ENCODE measurements around the gene IMMP1L. TPM values are rescaled to one million over a fixed set of nuclear protein-coding genes. Genes with fewer than 3 reads are reported as not detected.

Gene IMMP1L
- total RNA-seq, 2 donors from 2014 or later = 17.9 to 29.1 TPM

DNA sequence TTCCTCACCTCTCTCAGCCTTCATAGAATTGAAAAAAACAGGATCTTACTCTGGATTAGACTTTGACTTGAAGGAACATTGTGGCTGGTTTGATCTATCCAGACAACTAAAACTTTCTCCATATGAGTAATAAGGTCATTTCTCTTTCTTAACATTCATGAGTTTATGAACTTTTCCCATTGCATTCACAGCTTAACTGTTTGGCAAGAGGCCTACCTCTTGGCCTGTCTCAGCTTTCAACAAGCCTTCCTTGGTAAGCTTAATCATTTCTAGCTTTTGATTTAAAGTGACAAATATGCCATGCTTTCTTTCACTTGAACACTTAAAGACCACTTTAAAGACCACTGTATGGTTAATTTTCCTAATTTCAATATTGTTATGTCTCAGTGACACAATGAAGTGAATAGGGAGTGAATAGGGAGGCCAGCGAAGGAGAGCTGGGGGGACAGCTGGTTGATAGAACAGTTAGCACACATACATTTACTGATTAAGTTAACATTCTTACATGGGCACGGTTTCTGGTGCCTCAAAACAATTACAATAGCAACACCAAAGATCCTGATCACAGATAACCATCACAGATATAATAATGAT is 17.0 kb downstream of the IMMP1L start:
- no peak for DNase-seq
- Histone ChIP-seq H3K27ac (no peak overlapping the region), H3K9me3 (no peaks in the 10 kb centered on the region), H3K27me3 (no peaks in the 10 kb centered on the region), H3K36me3 (no peaks in the 10 kb centered on the region), H3K9ac (ENCODE audit: low read depth in 2 of 2, low read length in 2 of 2) (no peak overlapping the region), H3K4me1 (no peaks in the 10 kb centered on the region), H3K4me3 (no peak overlapping the region)
- intact Hi-C loops (cut with DNase I) = no loop called here
- TF ChIP-seq, protein P1, sequence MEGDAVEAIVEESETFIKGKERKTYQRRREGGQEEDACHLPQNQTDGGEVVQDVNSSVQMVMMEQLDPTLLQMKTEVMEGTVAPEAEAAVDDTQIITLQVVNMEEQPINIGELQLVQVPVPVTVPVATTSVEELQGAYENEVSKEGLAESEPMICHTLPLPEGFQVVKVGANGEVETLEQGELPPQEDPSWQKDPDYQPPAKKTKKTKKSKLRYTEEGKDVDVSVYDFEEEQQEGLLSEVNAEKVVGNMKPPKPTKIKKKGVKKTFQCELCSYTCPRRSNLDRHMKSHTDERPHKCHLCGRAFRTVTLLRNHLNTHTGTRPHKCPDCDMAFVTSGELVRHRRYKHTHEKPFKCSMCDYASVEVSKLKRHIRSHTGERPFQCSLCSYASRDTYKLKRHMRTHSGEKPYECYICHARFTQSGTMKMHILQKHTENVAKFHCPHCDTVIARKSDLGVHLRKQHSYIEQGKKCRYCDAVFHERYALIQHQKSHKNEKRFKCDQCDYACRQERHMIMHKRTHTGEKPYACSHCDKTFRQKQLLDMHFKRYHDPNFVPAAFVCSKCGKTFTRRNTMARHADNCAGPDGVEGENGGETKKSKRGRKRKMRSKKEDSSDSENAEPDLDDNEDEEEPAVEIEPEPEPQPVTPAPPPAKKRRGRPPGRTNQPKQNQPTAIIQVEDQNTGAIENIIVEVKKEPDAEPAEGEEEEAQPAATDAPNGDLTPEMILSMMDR (IDR thresholded peaks at IDR 0.05) = no peak

DNA sequence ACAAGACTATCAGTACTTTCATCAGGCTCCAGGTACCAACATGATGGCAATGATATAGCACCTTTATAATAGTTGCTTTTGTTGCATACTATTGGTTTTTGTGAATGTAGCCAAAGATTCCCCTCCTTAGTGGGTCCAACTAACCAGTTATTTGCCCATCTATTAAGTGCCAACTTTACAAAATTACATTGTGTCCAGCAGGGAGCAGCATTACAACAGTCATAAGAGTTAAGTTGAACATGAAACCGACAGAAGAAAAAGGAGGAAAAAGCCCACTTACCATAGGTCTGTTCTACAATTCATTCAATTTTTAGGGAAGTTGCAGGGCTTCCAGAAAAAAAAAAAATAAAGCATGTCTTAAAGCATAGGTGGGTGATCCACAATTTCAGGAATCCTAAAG is 21.6 kb downstream of the IMMP1L start:
- intact Hi-C loops (cut with DNase I) = no loop called here
- DNase-seq = no peak

DNA sequence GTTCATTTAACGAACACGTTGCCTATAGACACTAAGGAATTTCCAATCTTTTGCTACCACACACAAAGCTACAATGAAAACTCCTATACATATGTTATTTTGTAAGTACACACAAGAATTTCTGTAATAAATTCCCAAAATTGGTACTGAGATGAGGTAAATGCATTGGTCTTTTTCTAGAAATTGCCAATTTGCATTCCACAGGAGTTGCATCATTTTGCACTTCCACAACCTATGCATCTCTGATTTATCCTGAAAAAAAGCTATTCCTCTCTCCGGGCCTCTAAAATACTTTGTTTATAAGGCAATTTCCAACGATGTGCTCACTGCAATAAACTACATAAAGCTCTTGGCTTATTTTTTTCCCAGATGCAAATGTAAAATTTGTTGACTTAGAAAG is 24.9 kb downstream of the IMMP1L start:
- Histone ChIP-seq H3K4me3 (no peak overlapping the region), H3K4me1 (no peaks in the 10 kb centered on the region)

More for the DNA sequence above, 21.6 kb downstream of the IMMP1L start:
- no peaks in the 10 kb centered on the region for H3K27me3 ChIP-seq
- no peaks in the 10 kb centered on the region for H3K4me1 ChIP-seq
- no peak overlapping the region for H3K27ac ChIP-seq
- H3K4me3 ChIP-seq = no peak overlapping the region
- no peaks in the 10 kb centered on the region for H3K9me3 ChIP-seq
- H3K36me3 ChIP-seq = no peaks in the 10 kb centered on the region
- H3K9ac ChIP-seq (ENCODE audit: low read depth in 2 of 2, low read length in 2 of 2) = no peak overlapping the region
- TF ChIP-seq, protein P1 (IDR thresholded peaks at IDR 0.05) = no peak

DNA sequence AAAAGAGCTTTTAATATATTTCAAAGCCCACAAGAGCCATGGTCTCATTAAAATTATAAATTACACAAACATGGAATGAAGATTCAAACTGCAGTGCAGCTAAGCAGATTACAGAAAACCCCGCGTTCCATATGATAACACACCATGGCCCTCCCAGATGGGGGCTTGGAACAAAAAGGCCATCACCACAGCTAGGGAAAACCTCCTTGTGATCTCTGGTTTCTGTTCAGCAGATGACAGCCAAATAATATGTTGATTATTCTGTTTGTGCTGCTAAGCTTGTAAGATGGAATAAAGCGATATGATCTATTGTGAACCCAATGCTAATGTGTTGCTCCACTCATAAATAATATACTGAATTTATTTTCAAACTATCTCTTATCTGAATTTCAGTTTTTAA is 28.5 kb downstream of the IMMP1L start:
- no peaks in the 10 kb centered on the region for H3K4me1 ChIP-seq
- no peak overlapping the region for H3K9ac ChIP-seq (ENCODE audit: low read depth in 2 of 2, low read length in 2 of 2)
- no peak for DNase-seq
- TF ChIP-seq, protein P1 (IDR thresholded peaks at IDR 0.05) = no peak
- H3K4me3 ChIP-seq = no peak overlapping the region
- no peak overlapping the region for H3K27ac ChIP-seq
- H3K36me3 ChIP-seq = no peaks in the 10 kb centered on the region
- intact Hi-C loops (cut with DNase I) = no loop called here
- no peaks in the 10 kb centered on the region for H3K27me3 ChIP-seq
- no peaks in the 10 kb centered on the region for H3K9me3 ChIP-seq

More for the DNA sequence above, 24.9 kb downstream of the IMMP1L start:
- Histone ChIP-seq H3K36me3 (no peaks in the 10 kb centered on the region), H3K27me3 (no peaks in the 10 kb centered on the region), H3K9me3 (no peaks in the 10 kb centered on the region), H3K27ac (no peak overlapping the region), H3K9ac (ENCODE audit: low read depth in 2 of 2, low read length in 2 of 2) (no peak overlapping the region)
- no peak for DNase-seq
- intact Hi-C loops (cut with DNase I) = no loop called here
- TF ChIP-seq, protein P1 (IDR thresholded peaks at IDR 0.05) = no peak

DNA sequence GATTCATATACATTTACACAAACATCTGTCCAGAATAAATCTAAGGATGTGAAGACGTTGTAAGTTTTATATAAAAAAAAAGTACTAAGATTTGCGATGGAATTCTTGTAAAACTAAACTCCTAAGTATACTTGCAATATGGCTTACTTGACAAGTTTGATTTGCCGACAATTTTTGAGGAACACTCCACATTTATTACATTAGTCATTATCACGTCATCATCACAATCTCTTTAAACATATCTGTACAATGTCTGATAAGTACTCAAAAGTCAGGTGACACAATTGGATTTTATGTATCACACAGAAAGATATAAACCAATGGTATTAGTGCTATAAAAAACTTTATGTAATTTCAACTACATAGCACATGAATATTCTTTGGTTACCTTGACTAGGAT is 30.4 kb downstream of the IMMP1L start:
- Histone ChIP-seq H3K27ac (no peak overlapping the region), H3K9ac (ENCODE audit: low read depth in 2 of 2, low read length in 2 of 2) (no peak overlapping the region), H3K27me3 (no peaks in the 10 kb centered on the region), H3K4me3 (no peak overlapping the region), H3K9me3 (no peaks in the 10 kb centered on the region), H3K36me3 (no peaks in the 10 kb centered on the region), H3K4me1 (no peaks in the 10 kb centered on the region)
- TF ChIP-seq, protein P1 (IDR thresholded peaks at IDR 0.05) = no peak
- intact Hi-C loops (cut with DNase I) = no loop called here
- DNase-seq = no peak

Measured in colonic mucosa (tissue), 4 donors.